ENCODE data around the gene CCDC18. TPM values are rescaled to one million over a fixed set of nuclear protein-coding genes. Genes with fewer than 3 reads are reported as not detected.

CCDC18 gene
- total RNA-seq, 1 experiment from 2014 or later: 10.5 TPM

- no peak for DNase-seq (ENCODE audit: extremely low read depth, low read depth)
Measured at GRCh38 chr1:93296555-93297154, 116.1 kb downstream of the CCDC18 start.

GRCh38 chr1:93301131-93301530 is 120.6 kb downstream of the CCDC18 start:
- DNase-seq (ENCODE audit: extremely low read depth, low read depth): no peak

- DNase-seq (ENCODE audit: extremely low read depth, low read depth): no peak
Measured at GRCh38 chr1:93302078-93302477, 121.6 kb downstream of the CCDC18 start.

DNA sequence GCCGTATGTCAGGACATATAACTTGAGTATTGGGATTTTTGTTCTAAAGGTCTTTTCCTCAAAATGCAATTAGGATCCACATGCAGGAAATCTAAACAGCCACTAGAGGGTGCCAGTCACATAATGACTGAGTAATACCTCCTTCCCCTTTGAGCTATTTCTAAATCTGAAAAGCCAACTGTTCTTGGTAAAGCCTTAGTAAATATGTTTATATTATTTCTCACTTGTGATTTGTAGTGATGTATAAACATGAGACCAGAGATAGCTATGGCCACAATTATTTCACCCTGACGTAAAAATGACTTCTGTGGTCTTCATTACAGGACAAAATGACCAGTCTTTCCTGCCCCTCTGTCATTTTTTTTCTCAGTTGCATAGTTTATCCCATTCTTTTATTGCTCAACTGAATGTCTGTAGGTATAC is 124.2 kb downstream of the CCDC18 start:
- DNase-seq (ENCODE audit: extremely low read depth, low read depth): peak; percentile 61

DNA sequence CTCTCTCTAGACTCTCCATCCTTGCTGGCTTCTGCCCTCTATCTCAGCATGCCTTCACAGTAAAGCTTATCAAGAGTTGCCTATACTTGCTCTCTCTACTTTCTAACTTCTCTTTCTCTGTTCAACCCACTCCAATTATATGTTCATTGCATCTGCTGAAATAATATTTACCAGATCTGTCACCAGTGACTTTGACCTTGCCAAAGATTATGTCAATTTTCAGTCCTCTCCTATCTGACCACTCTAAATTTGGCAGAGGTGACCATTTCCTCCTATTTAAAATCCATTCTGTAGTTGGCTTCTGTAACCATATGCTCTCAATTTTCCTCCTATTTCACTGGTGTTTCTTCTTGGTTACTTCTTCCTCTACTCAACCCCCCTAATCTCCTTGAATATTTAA is 126.4 kb downstream of the CCDC18 start:
- DNase-seq (ENCODE audit: extremely low read depth, low read depth): no peak

DNA sequence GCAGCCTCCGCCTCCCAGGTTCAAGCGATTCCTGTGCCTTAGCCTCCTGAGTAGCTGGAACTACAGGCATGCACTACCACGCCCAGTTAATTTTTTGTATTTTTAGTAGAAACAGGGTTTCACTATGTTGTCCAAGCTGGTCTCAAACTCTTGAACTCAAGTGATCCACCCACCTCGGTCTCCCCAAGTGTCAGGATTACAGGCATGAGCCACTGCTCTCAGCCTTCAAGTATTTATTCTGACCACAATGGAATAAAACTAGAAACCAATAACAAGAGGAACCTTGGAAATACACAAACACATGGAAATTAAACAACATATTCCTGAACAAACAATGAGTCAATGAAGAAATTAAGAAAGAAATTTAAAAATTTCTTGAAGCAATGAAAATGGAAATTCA is 132.5 kb downstream of the CCDC18 start:
- DNase-seq (ENCODE audit: extremely low read depth, low read depth): no peak

DNA sequence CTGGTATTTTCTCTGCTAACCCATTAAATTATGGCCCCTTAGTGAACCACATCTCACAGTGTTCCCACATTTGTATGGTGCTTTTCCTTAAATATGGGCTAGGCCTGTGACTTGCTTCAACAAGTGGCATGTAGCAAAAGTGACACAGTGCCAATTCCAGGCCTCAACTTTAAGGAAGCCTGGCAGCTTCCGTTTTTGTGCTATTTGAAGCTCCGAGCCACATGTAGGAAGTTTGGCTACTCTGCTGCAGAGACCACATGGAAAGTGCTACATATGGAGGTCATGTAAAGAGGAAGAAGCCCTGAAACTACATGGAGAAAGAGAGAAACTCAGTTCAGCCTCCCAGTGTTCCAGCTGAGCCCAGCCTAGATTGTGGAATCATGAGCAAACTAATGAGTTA is 136.7 kb downstream of the CCDC18 start:
- no peak for DNase-seq (ENCODE audit: extremely low read depth, low read depth)

DNA sequence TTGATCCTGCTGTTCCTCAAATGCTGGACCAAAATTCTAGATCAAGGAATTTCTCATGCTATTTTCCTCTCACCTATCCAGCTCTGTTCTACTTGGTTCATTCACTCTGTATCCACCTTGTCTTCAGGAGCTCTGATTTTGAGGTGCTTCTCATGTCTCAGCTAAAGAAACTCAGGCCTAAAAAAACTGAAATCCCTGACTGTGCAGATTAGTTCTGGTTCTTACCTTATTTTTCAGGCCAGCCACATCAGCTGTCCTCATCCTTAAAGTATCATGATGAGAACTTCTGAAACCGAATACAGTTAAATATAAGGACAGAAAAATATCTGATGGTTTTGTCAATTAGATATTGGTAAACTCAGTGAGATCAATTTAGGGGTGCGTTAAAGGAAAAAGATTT is 137.4 kb downstream of the CCDC18 start:
- DNase-seq (ENCODE audit: extremely low read depth, low read depth): no peak

DNA sequence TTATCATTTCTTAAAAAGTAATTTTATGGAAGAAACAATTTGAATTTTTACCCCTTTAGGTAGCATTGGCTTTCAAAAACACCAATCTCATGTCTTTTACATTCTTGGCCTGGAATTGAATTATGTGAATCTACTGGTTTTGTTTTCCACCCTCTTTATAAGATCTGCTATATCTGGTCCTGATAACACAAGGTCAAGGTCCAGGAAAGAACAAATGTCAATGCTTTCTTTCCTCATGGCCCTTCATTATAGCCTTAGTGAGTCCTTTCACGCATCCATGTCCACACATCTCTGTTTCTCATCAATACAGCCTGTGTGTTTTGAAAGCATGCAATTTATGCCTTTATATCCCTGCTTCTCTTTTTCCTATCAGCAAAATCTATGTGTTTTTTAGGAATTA is 141.2 kb downstream of the CCDC18 start:
- no peak for DNase-seq (ENCODE audit: extremely low read depth, low read depth)

DNA sequence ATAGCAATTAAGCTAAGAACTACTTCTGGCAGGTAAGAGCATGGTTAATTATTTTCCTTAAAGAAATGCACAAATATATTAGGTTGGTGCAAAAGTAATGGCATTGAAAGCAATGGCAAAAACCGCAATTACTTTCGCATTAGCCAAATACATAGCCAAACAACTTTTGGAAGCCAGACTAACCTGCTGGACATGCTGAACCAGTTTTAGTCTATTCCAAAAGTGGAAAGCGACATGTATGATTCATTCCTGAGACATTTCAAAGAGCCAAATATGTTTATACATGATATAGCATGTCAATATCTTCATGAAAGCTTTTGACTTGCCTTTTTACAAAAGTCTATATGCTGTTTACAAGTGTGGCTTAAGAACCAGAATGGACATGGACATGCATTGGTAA is 141.8 kb downstream of the CCDC18 start:
- DNase-seq (ENCODE audit: extremely low read depth, low read depth): no peak

DNA sequence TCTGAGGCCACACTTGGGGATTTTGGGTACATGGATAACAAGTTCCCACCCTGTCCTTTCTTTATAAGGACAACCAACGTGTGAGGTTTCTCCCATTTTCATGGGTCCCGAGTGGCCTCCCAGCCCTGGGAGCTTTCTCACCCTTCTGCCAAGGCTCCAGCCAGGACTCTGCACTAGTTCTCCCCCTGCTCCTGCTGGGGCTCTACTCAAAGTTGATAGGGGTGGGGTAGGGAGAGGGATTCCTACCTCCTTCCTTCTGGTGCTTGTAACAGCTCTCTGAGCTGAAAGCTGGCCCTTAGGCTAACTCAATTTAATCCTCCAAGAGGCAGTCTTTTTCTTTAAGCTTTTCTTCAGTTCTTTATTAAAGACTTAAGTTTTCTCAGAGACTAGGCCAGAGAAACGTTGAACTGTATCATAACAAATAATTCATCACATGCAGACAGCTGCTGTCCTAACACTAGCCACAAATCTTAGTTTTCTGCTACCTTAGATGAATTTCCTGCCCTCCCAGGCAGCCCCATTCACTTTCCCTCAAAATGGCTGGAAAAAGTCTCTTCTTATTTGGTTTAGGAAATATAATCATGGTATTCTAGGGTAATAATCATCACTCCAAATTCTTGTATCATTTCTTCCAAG is 142.8 kb downstream of the CCDC18 start:
- DNase-seq (ENCODE audit: extremely low read depth, low read depth): no peak

DNA sequence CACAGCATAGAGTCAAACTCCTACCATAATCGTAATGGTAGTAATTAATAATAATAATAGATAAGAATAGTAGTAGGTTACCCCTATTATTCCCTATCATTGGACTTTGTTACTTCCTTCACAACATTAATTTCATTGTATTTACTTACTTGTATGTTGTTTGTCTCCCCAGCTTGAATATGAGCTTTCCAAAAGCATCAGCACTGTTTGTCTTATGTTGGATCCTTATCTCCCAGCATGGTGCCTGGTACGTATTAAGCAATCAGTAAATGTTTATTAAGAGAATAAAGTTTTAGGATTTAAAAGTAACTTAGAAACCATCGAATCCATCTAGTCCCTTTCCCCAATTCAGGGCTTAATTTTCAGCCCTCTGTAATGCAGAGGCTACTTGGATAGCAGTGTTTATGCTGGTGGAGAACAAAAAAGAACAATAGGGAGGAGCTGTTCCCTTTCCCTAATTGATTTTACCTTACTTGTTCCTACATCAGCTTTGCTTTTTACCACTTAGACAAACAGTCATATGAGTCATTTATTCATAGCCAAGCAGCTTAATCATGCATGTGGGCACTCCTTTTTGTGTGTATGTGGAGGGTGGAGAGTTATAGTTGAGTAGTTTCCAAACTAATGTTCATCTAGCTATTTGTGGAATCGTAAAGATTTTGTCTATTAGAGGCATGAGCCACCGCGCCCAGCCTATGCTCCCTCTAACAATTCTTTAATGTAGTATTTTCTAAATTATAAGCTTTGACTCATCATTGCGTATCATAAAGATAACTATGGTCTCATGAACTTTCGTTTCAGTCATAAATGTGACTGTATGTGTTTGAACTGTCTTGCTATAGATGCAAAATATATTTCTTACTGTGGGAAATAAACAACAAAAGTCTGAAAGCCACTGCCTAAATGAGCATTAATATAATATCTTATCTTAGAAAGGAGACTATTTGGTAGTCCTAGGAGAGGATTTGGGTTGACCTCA is 144.3 kb downstream of the CCDC18 start:
- no peak for DNase-seq (ENCODE audit: extremely low read depth, low read depth)

Small RNAs within 50 kb of the gene (small RNA-seq; reads per million reads assigned to genes)
- gene AC126124.1: 0 reads per million in 2 experiments
- 0 reads per million in 2 experiments for gene AL139421.1

Other genes starting within 250 kb of the CCDC18 start
- gene DIPK1A, start 219.3 kb upstream of the CCDC18 start, total RNA-seq (2014; rRNA removed; shearing (Covaris generic)): 13.8 and 15.0 TPM in 2 replicates
- 11.8 and 14.0 TPM in 2 replicates for gene MTF2, start 101.4 kb upstream of the CCDC18 start, total RNA-seq (2014; rRNA removed; shearing (Covaris generic))
- gene TMED5, start 311 bp upstream of the CCDC18 start, total RNA-seq (2014; rRNA removed; shearing (Covaris generic)): 90.3 and 95.6 TPM in 2 replicates
- gene DR1, start 165.2 kb downstream of the CCDC18 start, total RNA-seq (2014; rRNA removed; shearing (Covaris generic)): 50.3 and 52.7 TPM in 2 replicates

All from NCI-H460 (cell line).